BJ (cell line): ENCODE measurements around the gene MYH11. TPM values are rescaled to one million over a fixed set of nuclear protein-coding genes. Genes with fewer than 3 reads are reported as not detected.
"Not testable (repeated sequence)": the region's sequence is repeated elsewhere in the genome, so short reads cannot be mapped to it uniquely, and the experiment has no call there.

Experiments used
- CTCF ChIA-PET: fragments of 350-600 bp; formaldehyde crosslinking; extraction: SDS; loops from one replicate; lab custom pipeline; 2021; ENCODE audit warnings: antibody characterized with exemption, inconsistent platforms; lab: Yijun Ruan, JAX
- POLR2A ChIA-PET: fragments of 300-600 bp; sonication (Branson Sonifier 250); formaldehyde crosslinking; extraction: SDS; loops from one replicate; lab custom pipeline; 2021; ENCODE audit warnings: antibody characterized with exemption; lab: Charles Lee
- DNase-seq: peaks from one replicate; pipeline ENCODE4 v3.0.0-alpha.2; 2011; ENCODE audit warnings: low read depth
- H3K27me3 ChIP-seq: 2 replicates; pipeline ENCODE4 v1.6.0; 2011; ENCODE audit warnings: low read length; ENCODE audit not compliant: control insufficient read depth, insufficient read depth
- H3K36me3 ChIP-seq: 2 replicates; pipeline ENCODE4 v1.5.1; 2011; ENCODE audit warnings: low read length; ENCODE audit not compliant: control insufficient read depth, insufficient read depth
- H3K4me3 ChIP-seq: 2 replicates; pipeline ENCODE4 v1.5.1; 2011; ENCODE audit warnings: low read depth, mild to moderate bottlenecking, control low read depth, low read length
- CTCF ChIP-seq: IDR thresholded peaks from 2 replicates; pipeline ENCODE4 v1.5.1; 2011; ENCODE audit warnings: low read depth, mild to moderate bottlenecking, control low read depth, inconsistent platforms, low read length, moderate library complexity; ENCODE audit not compliant: insufficient read depth
- polyA plus RNA-seq: library from polyadenylated mRNA; depleted of rRNA; stranded (reverse); fragments of >200 nt; gene quantifications from 2 replicates; pipeline ENCODE4 v1.2.3, GENCODE V29; 2011

Gene MYH11
- polyA plus RNA-seq, 1 experiment = 0.27 TPM

- H3K27me3 ChIP-seq = no peaks in the 10 kb centered on the region
- no peak for DNase-seq
- H3K4me3 ChIP-seq = no peak overlapping the region
- ChIA-PET CTCF (no interaction called here), POLR2A (no interaction called here)
- TF ChIP-seq CTCF = no peak
- H3K36me3 ChIP-seq = peaks cover 5% of the 10 kb centered on the region
These were observed 127.7 kb downstream of the MYH11 start for GRCh38 chr16:15729152-15729551.

DNA sequence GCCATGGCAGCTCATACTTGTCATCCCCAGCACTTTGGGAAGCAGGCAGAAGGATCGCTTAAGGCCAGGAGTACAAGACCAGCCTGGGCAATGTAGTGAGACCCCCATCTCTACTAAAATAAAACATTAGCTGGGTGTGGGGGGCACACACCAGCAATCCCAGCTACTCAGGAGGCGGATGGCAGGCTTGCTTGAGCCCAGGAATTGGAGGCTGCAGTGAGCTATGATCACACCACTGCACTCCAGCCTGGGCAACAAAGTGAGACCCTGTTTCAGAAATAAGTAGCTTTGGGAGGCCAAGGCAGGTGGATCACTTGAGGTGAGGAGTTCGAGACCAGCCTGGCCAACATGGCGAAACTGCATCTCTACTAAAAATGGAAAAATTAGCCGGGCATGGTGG, 129.1 kb downstream of the MYH11 start:
- H3K27me3 ChIP-seq, DNase-seq, POLR2A ChIA-PET, H3K36me3 ChIP-seq, H3K4me3 ChIP-seq: not testable (repeated sequence)
- CTCF ChIA-PET = interaction anchor here (0.7 to 1.1 kb wide), 2 partner anchors 9 to 23 kb away, joined by 3 read pairs; no protein-coding TSS in a partner anchor

- POLR2A ChIA-PET = no interaction called here
- no peak for TF ChIP-seq CTCF
- Histone ChIP-seq H3K27me3 (no peaks in the 10 kb centered on the region), H3K36me3 (peaks cover 7% of the 10 kb centered on the region), H3K4me3 (no peak overlapping the region)
- CTCF ChIA-PET = interaction anchor here (1.1 kb wide), 1 partner anchor 8 kb away, joined by 3 read pairs; no protein-coding TSS in a partner anchor
- DNase-seq = no peak
These were observed 130.1 kb downstream of the MYH11 start for GRCh38 chr16:15726715-15727114.

DNA sequence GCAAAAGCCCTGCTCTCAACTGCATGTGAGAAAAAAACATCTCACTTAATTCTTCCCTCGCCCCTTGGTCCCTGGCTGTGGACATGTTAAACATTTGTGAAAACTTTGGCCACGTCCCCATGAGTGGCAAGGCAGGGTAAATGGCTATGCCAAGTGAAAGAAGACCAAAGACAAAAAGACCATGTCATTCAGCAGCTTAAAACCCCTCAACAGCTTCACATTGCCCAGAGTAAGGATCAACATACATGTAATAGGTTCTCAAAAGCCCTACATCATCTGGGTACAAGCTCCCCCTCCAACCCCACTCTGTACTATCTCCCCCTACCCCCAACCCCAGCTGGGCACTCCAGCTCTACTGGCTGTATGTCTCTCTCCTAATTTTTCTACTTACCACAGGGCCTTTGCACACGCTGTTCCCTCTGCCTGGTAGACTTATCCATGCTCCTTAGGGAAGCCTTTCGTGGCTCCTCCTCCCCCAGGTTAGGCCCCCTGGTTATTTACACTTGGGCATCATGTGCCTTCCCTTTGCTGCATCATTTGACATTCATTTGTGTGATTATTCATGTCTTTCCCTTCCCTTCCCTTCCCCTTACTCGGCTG, 131.1 kb downstream of the MYH11 start:
- DNase-seq = no peak
- POLR2A ChIA-PET = no interaction called here
- peaks cover 9% of the 10 kb centered on the region for H3K36me3 ChIP-seq
- no peaks in the 10 kb centered on the region for H3K27me3 ChIP-seq
- no peak for TF ChIP-seq CTCF
- no peak overlapping the region for H3K4me3 ChIP-seq
- CTCF ChIA-PET = no interaction called here

DNA sequence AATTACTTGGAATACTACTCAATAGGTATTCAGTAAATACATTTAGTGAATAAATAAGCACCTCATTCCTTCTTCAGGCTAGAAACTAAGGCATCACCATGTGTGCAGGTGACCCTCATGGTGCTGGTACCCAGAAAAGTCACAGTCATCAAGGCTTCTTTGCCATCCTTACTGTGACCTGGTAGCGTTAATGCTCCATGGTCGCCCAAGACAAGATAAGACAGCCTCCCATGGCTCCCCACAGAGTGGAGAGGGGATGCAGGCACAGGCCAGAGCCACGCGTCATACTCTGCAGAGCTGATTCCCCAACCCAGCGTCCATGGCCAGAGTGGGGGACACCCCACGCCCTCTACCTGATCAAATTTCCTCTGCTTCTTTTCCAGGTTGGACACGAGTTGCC, 133.0 kb downstream of the MYH11 start:
- Histone ChIP-seq H3K36me3 (peaks cover 9% of the 10 kb centered on the region), H3K27me3 (no peaks in the 10 kb centered on the region), H3K4me3 (no peak overlapping the region)
- ChIA-PET POLR2A (no interaction called here), CTCF (interaction anchor here (0.6 to 1.7 kb wide), 4 partner anchors 9 to 85 kb away, joined by 3 to 7 read pairs (median 4); no protein-coding TSS in a partner anchor)
- no peak for TF ChIP-seq CTCF
- DNase-seq = no peak

GRCh38 chr16:15721018-15721417, 135.8 kb downstream of the MYH11 start:
- no peak for DNase-seq
- Histone ChIP-seq H3K4me3 (no peak overlapping the region), H3K27me3 (no peaks in the 10 kb centered on the region), H3K36me3 (peaks cover 9% of the 10 kb centered on the region)
- no peak for TF ChIP-seq CTCF
- ChIA-PET CTCF (no interaction called here), POLR2A (no interaction called here)
